ENCODE measurements around the gene CUEDC1.

DNA sequence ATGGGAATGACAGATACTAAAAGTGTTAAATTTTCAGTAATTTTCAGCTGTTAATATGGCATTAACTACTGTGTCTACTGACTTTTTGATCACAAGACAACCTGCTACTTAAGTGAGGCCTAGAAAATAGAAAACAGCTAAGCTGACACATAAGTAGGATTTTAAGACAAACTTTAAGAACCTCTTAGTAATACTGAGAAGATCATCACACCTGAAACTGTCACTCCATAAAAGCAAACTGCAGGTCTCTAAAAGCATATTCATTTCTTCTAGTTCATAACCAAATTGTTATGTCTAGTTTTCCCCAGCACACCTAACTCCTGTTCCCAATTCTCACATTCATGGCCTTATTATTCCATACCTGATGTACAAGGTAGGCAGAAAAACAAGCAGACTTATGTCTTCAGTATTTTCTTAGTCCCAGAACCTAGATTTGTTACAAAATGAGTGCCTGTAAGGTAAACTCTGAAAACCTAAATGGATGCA, 43.8 kb upstream of the CUEDC1 start:
- TF ChIP-seq RCOR1 (IDR thresholded peaks at IDR 0.05; ENCODE audit: insufficient replicate concordance, low read length): no peak
- TF ChIP-seq, protein P1, sequence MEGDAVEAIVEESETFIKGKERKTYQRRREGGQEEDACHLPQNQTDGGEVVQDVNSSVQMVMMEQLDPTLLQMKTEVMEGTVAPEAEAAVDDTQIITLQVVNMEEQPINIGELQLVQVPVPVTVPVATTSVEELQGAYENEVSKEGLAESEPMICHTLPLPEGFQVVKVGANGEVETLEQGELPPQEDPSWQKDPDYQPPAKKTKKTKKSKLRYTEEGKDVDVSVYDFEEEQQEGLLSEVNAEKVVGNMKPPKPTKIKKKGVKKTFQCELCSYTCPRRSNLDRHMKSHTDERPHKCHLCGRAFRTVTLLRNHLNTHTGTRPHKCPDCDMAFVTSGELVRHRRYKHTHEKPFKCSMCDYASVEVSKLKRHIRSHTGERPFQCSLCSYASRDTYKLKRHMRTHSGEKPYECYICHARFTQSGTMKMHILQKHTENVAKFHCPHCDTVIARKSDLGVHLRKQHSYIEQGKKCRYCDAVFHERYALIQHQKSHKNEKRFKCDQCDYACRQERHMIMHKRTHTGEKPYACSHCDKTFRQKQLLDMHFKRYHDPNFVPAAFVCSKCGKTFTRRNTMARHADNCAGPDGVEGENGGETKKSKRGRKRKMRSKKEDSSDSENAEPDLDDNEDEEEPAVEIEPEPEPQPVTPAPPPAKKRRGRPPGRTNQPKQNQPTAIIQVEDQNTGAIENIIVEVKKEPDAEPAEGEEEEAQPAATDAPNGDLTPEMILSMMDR (conservative IDR thresholded peaks at IDR 0.05; ENCODE audit: low read depth, low read length): no peak

Measured in IMR-90 (cell line).